Astrocyte of the hippocampus (primary cell): Measurements from ENCODE around the gene QPRT.
"Not testable (repeated sequence)": the region's sequence is repeated elsewhere in the genome, so short reads cannot be mapped to it uniquely, and the experiment has no call there.

Experiments
- DNase-seq: peaks from one replicate; pipeline ENCODE4 v3.0.0; 2011; ENCODE audit warnings: low read depth, low spot score

QPRT gene

GRCh38 chr16:29717113-29717512, 38.1 kb downstream of the QPRT start:
- DNase-seq = no peak

GRCh38 chr16:29719063-29719462, 40.1 kb downstream of the QPRT start:
- DNase-seq = no peak

- no peak for DNase-seq
These were observed 41.7 kb downstream of the QPRT start for GRCh38 chr16:29720703-29721102.

- DNase-seq = peak; percentile 81
These were observed 42.3 kb downstream of the QPRT start for GRCh38 chr16:29721167-29721879.

- no peak for DNase-seq
These were observed 47.9 kb downstream of the QPRT start for GRCh38 chr16:29726845-29727377.

GRCh38 chr16:29727452-29727851, 48.5 kb downstream of the QPRT start:
- no peak for DNase-seq

GRCh38 chr16:29729116-29729521, 50.1 kb downstream of the QPRT start:
- peak; percentile 50 for DNase-seq

GRCh38 chr16:29730649-29731048, 51.7 kb downstream of the QPRT start:
- DNase-seq = no peak

GRCh38 chr16:29731768-29732601, 53.0 kb downstream of the QPRT start:
- not testable (repeated sequence) for DNase-seq

- DNase-seq = no peak
These were observed 55.8 kb downstream of the QPRT start for GRCh38 chr16:29734786-29735185.

- no peak for DNase-seq
These were observed 57.1 kb downstream of the QPRT start for GRCh38 chr16:29736112-29736511.

- no peak for DNase-seq
These were observed 57.8 kb downstream of the QPRT start for GRCh38 chr16:29736764-29737163.

GRCh38 chr16:29737713-29738112, 58.7 kb downstream of the QPRT start:
- no peak for DNase-seq

- DNase-seq = no peak
These were observed 59.5 kb downstream of the QPRT start for GRCh38 chr16:29738514-29738913.

- DNase-seq = not testable (repeated sequence)
These were observed 61.1 kb downstream of the QPRT start for GRCh38 chr16:29739927-29740629.

GRCh38 chr16:29740630-29741015, 61.6 kb downstream of the QPRT start:
- DNase-seq = not testable (repeated sequence)

- no peak for DNase-seq
These were observed 63.8 kb downstream of the QPRT start for GRCh38 chr16:29742683-29743275.

GRCh38 chr16:29743475-29743826, 64.5 kb downstream of the QPRT start:
- no peak for DNase-seq

- no peak for DNase-seq
These were observed 65.0 kb downstream of the QPRT start for GRCh38 chr16:29743827-29744531.

GRCh38 chr16:29744541-29745101, 65.6 kb downstream of the QPRT start:
- no peak for DNase-seq
